HG03342 (cell line): ENCODE data around the gene PARP1.

Source experiments
- ATAC-seq: cut with Tn5 transposase; IDR thresholded peaks from one replicate; pipeline ENCODE4 v1.9.1; 2021; ENCODE audit warnings: mild to moderate bottlenecking, moderate library complexity; ENCODE audit not compliant: unreplicated experiment

The PARP1 gene

GRCh38 chr1:226408285-226409184 is 642 bp upstream of the PARP1 start:
- no peak for ATAC-seq

- ATAC-seq = no peak
Measured at GRCh38 chr1:226407199-226407496, 745 bp downstream of the PARP1 start.

GRCh38 chr1:226406401-226406881 is 1.5 kb downstream of the PARP1 start:
- no peak for ATAC-seq

DNA sequence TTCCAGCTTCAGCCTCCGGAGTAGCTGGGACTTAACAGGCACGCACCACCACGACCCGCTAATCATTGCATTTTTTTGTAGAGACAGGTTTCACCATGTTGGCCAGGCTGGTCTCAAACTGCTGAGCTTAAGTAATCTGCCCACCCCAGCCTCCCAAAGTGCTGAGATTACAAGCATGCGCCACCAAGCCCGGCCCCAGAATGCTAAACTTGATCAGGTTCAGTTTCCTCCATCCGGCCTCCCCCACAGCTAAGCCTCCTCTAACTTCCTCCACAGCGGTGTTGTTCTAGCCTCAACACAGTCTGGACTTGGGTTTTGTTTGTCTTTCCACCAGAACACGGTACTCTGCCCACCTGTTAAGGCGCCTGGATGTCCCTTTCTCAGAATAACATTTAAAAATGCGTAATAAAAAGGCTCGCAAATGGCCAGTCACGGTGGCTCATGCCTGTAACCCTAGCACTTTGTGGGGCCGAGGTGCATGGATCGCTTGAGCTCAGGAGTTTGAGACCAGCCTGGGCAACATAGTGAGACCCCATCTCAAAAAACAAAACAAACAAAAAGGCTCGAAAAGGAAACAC is 2.4 kb downstream of the PARP1 start:
- ATAC-seq = peak; percentile 17

DNA sequence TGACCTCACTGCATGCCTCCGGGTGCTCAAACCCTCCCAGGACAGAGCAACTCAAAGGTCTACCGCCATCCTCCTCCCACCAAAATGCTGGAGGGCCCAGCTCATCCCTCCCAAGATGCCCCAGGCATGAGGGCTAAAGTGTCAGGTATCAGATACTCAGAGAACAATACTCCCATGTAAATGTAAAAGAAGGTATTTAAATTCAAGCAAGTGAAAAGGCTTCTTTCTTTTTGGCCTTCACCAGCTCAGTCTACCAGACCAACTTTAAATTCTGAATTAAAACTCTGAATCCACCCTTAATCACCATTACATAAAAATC is 3.0 kb downstream of the PARP1 start:
- no peak for ATAC-seq

DNA sequence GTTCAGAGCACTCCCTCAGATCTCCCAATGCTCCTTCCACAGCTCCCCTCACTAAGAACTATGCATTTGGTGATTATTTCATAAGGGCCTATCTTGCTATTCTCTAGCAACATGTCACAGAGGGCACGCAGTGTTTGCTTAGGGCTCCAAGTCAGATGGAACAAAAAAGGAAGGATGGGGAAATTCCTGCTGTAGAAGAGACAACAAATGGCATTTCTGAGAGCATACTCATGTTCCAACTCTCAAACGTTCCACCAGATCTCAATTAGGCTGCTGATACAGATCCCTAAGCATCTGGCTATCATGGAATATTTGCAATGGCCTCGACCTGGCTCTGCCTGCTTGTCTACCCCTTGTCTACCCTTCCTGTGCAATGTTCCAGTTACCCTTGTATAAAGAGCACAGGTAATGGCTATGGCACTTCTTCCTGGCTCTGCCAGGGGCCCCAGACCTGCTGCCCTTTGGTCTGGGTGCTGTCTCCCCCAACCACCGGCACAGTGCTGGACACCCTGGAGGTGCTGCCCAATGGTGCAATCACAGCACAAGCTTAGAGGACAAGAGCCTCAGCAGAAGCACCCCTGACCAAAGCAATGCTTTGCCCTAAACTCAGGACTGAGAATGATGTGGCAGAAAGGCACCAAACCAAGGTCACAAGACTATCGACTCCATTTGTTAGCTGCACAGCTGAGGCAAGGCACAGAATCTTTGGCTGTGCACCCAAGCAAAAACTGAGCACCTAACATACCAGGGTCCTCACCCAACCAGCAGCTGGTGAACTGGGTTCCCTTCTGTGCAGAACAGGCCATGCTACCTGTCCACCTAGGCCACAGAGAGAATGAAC is 3.6 kb downstream of the PARP1 start:
- ATAC-seq = no peak

DNA sequence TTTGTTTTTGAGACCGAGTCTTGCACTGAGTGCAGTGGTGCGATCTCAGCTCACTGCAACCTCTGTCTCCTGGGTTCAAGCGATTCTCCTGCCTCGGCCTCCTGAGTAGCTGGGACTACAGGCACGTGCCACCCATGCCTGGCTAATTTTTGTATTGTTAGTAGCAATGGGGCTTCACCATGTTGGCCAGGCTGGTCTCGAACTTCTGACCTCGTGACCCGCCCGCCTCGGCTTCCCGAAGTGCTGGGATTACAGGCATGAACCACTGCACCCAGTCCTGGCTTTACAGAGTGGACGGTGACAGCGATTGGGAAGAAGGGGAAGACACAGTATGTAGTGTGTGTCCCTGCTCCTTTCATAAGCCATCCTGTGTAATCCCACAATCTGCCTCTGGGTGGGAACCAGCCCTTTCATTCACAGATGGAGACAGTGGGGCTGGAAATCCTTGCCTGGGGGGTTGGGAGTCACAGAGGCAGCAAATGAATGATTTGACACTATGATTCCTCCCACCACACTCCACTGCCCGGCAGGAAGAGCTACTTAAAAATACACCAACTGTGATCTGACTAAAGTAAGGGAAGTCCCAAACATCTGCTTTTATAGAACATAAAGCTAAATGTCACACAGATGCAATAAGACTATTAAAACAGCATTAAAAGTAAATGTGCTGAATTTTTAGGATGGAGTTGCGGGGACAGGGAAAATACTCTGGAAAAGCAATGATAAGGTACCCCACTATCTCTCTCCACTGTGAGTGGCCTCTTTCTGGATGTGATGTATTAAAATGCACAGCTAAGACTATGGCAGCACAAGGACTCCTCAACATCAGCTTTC is 4.5 kb downstream of the PARP1 start:
- ATAC-seq = no peak

- no peak for ATAC-seq
Measured at GRCh38 chr1:226402739-226403165, 5.1 kb downstream of the PARP1 start.

DNA sequence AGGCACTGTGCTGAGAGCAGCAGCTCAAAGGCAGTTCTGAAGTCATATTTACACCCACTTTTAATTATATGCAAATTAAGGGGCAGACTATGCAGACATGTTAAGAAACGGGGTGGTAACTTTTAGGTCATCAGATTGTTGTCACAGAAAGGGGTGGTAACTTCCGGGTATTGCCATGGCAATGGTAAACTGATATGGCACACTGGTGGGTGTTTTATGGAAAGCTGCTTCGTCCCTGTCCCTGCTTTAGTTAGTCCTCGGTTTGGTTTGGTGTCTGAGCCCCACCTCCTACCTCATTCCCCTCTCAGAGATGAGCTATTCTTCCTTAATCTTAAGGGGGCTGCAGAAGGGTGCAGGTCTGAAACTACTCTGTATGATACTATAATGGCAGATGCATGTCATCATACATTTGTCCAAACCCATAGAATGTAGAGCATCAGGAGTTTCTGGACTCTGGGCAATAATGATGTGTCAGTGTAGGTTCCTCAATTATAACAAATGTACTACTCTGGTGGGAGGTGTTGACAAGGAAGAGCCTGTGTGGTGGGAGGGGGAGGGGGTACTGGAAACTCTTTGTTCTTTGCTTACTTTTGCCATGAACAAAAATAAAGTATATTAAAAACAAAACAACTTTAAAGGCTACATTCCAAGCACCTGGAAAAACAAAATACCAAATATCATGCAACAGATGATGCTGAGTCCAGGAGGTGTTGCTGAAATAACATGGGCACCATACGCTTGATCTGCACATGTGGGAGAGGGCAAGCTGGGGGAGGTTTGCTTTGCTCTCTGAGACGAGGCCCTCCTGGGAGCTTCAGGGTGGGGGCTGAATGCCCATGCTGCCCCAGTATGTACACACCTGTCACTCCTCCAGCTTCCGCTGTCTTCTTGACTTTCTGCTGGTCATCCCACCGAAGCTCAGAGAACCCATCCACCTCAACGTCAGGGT is 6.3 kb downstream of the PARP1 start:
- no peak for ATAC-seq

- ATAC-seq = no peak
Measured at GRCh38 chr1:226400519-226401354, 7.2 kb downstream of the PARP1 start.

DNA sequence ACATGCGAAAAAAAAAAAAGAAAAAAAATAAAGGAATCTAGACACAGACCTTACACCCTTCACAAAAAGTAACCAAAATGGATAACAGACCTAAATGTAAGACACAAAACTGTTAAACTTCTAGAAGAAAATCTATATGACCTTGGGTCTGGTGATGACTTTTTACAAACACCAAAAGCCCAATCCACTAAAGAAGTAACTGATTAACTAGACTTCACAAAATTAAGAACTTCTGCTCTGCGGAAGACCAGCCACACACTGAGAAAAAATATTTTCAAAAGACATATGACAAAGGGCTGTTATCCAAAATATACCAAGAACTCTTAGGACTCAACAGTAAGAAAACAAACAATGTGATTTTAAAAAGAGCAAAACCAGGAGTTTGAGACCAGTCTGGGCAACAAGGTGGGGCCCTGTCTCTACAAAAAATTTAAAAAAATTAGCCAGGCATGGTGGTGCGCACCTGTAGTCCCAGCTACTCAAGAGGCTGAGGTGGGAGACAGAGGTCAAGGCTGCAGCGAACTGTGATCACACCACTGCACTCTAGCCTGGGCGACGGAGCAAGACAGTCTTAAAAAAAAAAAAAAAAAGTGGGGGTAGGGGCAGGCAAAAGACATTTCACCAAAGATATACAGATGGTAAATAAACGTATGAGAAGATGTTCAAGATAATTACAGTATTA is 9.8 kb downstream of the PARP1 start:
- ATAC-seq = no peak

DNA sequence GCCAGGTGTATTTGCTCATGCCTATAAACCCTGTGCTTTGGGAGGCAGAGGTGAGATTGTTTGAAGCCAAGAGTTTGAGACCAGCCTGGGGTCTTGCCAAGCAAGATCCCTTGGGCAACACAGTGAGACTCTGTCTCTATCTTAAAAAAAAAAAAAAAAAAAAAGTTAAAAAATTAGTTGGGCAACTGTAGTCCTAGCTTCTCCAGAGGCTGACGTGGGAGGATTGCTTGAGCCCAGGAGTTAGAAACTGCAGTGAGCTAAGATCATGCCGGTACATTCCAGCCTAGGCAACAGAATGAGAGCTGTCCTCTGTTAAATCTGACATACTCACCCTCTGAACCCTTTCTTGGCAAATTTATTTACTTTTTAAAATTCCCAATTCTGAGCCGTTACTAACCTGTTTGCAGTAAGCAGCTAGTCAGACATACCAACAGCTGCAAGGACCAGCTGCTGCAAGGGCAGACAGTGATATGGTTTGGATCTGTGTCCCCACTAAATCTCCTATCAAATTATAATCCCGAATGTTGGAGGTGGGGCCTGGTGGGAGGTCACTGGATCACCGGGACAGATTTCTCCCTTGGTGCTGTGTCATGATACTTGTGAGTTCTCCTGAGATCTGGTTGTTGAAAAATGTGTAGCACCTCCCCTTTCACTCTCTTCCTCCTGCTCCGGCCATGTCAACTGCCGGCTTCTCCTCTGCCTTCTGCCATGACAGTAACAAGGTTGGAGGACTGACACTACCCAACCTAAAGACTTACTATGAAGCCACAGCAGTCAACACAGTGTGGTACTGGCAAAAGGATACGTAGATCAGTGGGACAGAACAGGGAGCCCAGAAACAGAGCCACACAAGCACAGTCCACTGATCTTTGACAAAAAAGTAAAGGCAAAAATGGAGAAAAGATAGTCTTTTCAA is 10.6 kb downstream of the PARP1 start:
- ATAC-seq = no peak

GRCh38 chr1:226395753-226396152 is 12.1 kb downstream of the PARP1 start:
- no peak for ATAC-seq

- ATAC-seq = no peak
Measured at GRCh38 chr1:226394462-226394861, 13.4 kb downstream of the PARP1 start.

- no peak for ATAC-seq
Measured at GRCh38 chr1:226390681-226391080, 17.2 kb downstream of the PARP1 start.

GRCh38 chr1:226388131-226388530 is 19.8 kb downstream of the PARP1 start:
- no peak for ATAC-seq

GRCh38 chr1:226384717-226385116 is 23.2 kb downstream of the PARP1 start:
- ATAC-seq = no peak
